Measurements from ENCODE around the gene SELENOF.
"Not testable (repeated sequence)": the region's sequence is repeated elsewhere in the genome, so short reads cannot be mapped to it uniquely, and the experiment has no call there.

The SELENOF gene

GRCh38 chr1:86817246-86817826 lies 96.6 kb downstream of the SELENOF start:
- 74 to 80% methylated on average over 1 to 4 of the region's 5 CpGs for WGBS, 2 experiments (ENCODE audit: insufficient coverage in 2 of 2)
- not testable (repeated sequence) for H3K4me1 ChIP-seq (ENCODE audit: control insufficient read depth, insufficient read depth, low read length, poor library complexity, severe bottlenecking); H3K27ac ChIP-seq (ENCODE audit: low read depth, low read length, severe bottlenecking); H3K9me3 ChIP-seq (ENCODE audit: control insufficient read depth, low read length); H3K36me3 ChIP-seq (ENCODE audit: control insufficient read depth, insufficient read depth, low read length); H3K4me3 ChIP-seq (ENCODE audit: extremely low read depth, insufficient read depth, low read length, poor library complexity, severe bottlenecking)

GRCh38 chr1:86814118-86814517 lies 99.8 kb downstream of the SELENOF start:
- not testable (repeated sequence) for H3K27ac ChIP-seq (ENCODE audit: low read depth, low read length, severe bottlenecking); H3K9me3 ChIP-seq (ENCODE audit: control insufficient read depth, low read length); H3K4me3 ChIP-seq (ENCODE audit: extremely low read depth, insufficient read depth, low read length, poor library complexity, severe bottlenecking); H3K36me3 ChIP-seq (ENCODE audit: control insufficient read depth, insufficient read depth, low read length); H3K4me1 ChIP-seq (ENCODE audit: control insufficient read depth, insufficient read depth, low read length, poor library complexity, severe bottlenecking)
- WGBS, 2 experiments (ENCODE audit: insufficient coverage in 2 of 2): 14 to 83% methylated on average over 1 to 2 of the region's 5 CpGs
